Right cardiac atrium (tissue), 5 donors: ENCODE results near the gene AGPAT3. TPM values are rescaled to one million over a fixed set of nuclear protein-coding genes. Genes with fewer than 3 reads are reported as not detected.

Source experiments
- ATAC-seq, 2 donors: fragments of 200-7000 bp; cut with Tn5 transposase; one replicate each; pipeline versions ENCODE4 v1.8.0 to v1.9.1; 2020; ENCODE audit warnings: moderate library complexity in 2 of 2, mild to moderate bottlenecking in 1 of 2
- DNase-seq, 3 donors: peaks; one replicate each; pipeline ENCODE4 v3.0.0-alpha.2; 2020
- H3K27ac ChIP-seq: one replicate; pipeline ENCODE4 v1.5.1; 2013; ENCODE audit warnings: mild to moderate bottlenecking, low read length, control low read depth, moderate library complexity
- H3K27me3 ChIP-seq: one replicate; pipeline ENCODE4 v1.6.1; 2013; ENCODE audit not compliant: control insufficient read depth, insufficient read depth
- H3K4me1 ChIP-seq: one replicate; pipeline ENCODE4 v1.6.1; 2013; ENCODE audit warnings: low read length; ENCODE audit not compliant: control insufficient read depth, insufficient read depth
- H3K4me3 ChIP-seq: one replicate; pipeline ENCODE4 v1.5.1; 2013; ENCODE audit warnings: low read length, control low read depth
- H3K9me3 ChIP-seq: one replicate; pipeline ENCODE4 v1.6.1; 2013; ENCODE audit warnings: low read length; ENCODE audit not compliant: control insufficient read depth
- WGBS: extraction: QIAGEN DNeasy Blood & Tissue Kit; methylation state at CpG from one replicate; pipeline ENCODE4 v1.1.7; 2013; 5-methylcytosine and 5-hydroxymethylcytosine counted together
- intact Hi-C, 4 donors: fragments of 100-400 bp; cut with DNase I; formaldehyde crosslinking; loops; one replicate each; pipeline versions ENCODE4 v1.11.0 to v1.14.0; 2022 to 2023
- polyA plus RNA-seq: library from polyadenylated mRNA; stranded (reverse); fragments of 200-250 nt; gene quantifications from one replicate; pipeline ENCODE4 v1.2.3, GENCODE V29; 2013
- total RNA-seq, 4 donors: library from RNA; stranded (reverse); fragmentation: NEBNext Ultra II Directional; extraction: Animal tissue kit (Norgen Biotek cat#: 25700); gene quantifications; one replicate each; pipeline ENCODE4 v1.2.1, GENCODE V29; 2021
- donor health status: healthy with polysubstance abuse.
- donor health status: DM: no; HTN: yes; CAD: no.
- donor health status: DM: no; HTN: no; CAD: no.
- donor health status: DM: no; HTN: yes; CAD: no; lungs with severe emphysema.
- donor health status: DM: yes; HTN: yes; CAD: no.

Gene AGPAT3
- total and polyA plus RNA-seq, 5 donors = 32.0 to 71.1 (median 58.6) TPM

DNA sequence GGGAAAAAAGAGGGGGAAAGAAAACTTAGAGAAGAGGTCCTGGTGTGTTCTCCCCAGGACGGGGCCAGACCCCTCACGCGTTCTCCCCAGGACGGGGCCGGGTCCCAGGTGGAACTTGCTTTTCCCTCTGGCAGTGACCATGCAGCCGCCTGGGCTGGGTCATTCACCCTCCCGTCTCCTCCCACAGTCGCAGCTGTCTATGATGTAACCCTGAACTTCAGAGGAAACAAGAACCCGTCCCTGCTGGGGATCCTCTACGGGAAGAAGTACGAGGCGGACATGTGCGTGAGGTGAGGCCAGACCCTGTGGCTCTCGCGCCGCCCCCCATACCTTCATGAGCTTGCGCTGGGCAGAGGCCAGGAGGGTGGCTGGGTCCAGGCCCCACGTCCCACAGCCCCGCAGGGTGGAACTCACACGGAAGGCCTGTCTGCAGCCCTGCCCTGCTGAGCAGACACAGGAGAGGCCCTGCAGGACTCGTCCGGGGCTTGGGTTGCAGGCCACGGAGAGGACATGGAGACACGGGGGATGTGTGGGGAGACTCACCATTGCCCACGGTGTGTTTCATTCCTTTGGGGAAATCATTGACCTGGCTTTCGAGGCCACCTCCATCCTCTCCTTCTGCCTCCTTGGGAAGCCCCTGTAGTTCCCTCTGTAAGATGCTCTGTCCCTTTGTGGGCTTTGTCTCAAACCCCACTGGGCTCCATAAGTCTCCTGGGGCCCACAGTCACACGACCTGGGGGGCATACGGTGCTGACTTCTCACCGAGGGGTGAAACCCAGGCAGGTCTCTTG lies 106.4 kb downstream of the AGPAT3 start:
- H3K27me3 ChIP-seq = no peaks in the 10 kb centered on the region
- DNase-seq (peak in 1 of 3 donors; percentile 47), ATAC-seq (no peak)
- H3K9me3 ChIP-seq = no peaks in the 10 kb centered on the region
- WGBS = 82% methylated on average over 29 of the region's 29 CpGs
- H3K27ac ChIP-seq = no peak overlapping the region
- peaks cover 3% of the 10 kb centered on the region for H3K4me1 ChIP-seq
- intact Hi-C loops = no loop called here
- no peak overlapping the region for H3K4me3 ChIP-seq

DNA sequence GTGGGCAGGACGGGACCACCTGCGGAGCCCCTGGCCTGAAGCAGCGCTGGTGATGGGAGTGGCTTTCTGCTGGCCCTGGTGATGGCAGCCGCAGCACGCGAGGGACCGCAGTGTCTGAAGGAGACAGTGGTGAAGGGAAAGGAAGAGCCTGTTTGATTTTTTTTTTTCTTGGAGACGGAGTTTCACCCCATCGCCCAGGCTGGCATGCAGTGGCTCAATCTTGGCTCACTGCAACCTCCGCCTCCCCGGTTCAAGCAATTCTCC lies 106.9 kb downstream of the AGPAT3 start:
- intact Hi-C loops = no loop called here
- peak in 1 of 3 donors; percentile 30 for DNase-seq
- H3K27me3 ChIP-seq = no peaks in the 10 kb centered on the region
- H3K27ac ChIP-seq = no peak overlapping the region
- 96% methylated on average over 11 of the region's 11 CpGs for WGBS
- ATAC-seq = no peak
- peaks cover 3% of the 10 kb centered on the region for H3K4me1 ChIP-seq
- no peaks in the 10 kb centered on the region for H3K9me3 ChIP-seq
- H3K4me3 ChIP-seq = no peak overlapping the region

DNA sequence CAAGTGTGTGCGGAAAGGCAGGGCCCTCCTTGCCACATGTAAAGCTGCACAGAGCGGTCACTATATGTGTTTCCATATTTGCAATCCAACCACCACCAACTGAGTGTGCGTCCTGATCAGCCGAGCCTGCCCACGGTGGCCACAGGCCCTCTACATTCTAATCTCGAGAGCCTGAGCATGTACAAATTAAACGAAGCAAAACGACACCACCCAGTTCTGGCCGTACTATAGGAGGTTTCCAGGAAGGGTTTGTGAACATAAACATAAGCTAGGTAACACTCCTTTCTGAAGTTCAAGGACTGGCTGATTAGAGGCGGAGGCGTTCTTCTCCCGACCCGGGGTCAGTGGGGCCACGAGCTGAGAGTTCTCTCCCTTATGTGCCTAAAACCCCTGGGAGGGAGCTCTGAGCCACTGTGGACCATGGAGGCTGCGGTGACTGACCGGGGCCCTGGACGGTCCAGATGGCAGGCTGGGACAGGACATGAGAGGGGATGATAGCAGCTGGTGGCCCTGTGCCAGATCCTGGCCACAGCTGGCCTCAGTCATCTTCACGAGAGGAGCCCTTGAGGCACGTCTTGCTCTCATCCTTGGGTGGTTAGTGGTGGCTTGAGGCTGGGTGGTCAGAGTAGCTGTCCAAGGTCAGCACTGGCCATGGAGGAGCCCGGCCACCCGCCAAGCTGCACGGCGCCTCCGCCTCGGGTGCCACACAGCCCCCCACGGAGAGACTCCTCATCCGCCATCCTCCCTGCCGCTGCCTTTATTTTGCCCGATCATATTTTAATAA lies 108.0 kb downstream of the AGPAT3 start:
- Histone ChIP-seq H3K27ac (no peak overlapping the region), H3K9me3 (no peaks in the 10 kb centered on the region), H3K27me3 (no peaks in the 10 kb centered on the region), H3K4me1 (peaks cover 3% of the 10 kb centered on the region), H3K4me3 (no peak overlapping the region)
- intact Hi-C loops = no loop called here
- WGBS = 71% methylated on average over 29 of the region's 29 CpGs
- no peak for ATAC-seq
- peak in 2 of 3 donors; percentile 57 to 63 for DNase-seq

DNA sequence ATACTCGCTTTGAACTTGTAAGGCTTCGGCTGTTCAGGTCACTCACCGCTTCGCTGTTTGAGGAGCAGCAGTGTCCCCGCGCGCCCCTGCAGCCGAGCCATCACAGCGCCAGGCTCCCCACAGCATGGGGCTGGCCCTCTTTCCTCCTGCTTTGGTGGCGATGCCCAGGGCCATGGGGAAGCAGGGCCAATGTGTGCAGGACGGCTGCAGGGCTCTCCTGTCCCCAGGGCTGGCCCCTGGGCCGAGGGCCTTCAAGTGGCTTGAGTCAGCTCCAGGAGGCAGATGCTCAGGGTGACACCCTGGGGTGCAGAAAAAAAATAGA lies 108.6 kb downstream of the AGPAT3 start:
- Histone ChIP-seq H3K4me1 (peaks cover 3% of the 10 kb centered on the region), H3K27me3 (no peaks in the 10 kb centered on the region), H3K27ac (no peak overlapping the region), H3K9me3 (no peaks in the 10 kb centered on the region), H3K4me3 (no peak overlapping the region)
- intact Hi-C loops = no loop called here
- ATAC-seq (no peak), DNase-seq (peak in 2 of 3 donors; percentile 14 to 53)
- 92% methylated on average over 12 of the region's 12 CpGs for WGBS

DNA sequence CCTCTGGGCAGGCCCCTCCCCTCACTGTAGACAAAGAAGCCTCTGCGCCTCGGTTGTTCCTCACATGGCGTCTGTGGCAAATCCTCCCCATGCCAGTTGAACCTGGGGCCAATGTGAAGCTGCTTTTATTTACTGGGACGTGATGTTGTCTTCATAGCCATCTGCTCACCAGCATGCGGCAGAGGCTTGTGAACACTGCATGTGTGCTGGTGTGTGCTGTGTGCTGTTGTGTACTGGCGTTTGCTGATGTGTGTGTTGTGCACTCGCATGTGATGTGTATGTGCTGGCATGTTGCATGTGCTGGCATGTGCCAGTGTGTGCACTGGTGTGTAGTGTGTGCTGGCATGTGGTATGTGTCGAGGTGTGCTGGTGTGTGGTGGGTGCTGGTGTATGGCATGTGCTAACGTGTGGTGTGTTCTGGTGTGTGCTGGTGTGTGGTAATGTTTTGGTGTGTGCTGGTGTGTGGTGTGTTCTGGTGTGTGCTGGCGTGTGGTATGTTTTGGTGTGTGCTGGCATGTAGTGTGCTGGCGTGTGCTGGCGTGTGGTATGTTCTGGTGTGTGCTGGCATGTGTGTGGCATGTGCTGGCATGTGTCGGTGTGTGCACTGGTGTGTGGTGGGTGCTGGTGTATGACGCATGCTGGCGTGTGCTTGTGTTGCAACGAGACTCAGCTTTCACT lies 109.9 kb downstream of the AGPAT3 start:
- no peak overlapping the region for H3K27ac ChIP-seq
- peak in 1 of 3 donors; percentile 42 for DNase-seq
- ATAC-seq = peak; percentile 24 to 30
- 80% methylated on average over 16 of the region's 16 CpGs for WGBS
- intact Hi-C loops = loop anchor here in 1 of 4 donors (5.0 kb wide), 1 partner anchor 168 kb away; no protein-coding TSS in a partner anchor
- no peak overlapping the region for H3K4me3 ChIP-seq
- H3K9me3 ChIP-seq = no peaks in the 10 kb centered on the region
- H3K27me3 ChIP-seq = no peaks in the 10 kb centered on the region
- H3K4me1 ChIP-seq = peaks cover 3% of the 10 kb centered on the region

DNA sequence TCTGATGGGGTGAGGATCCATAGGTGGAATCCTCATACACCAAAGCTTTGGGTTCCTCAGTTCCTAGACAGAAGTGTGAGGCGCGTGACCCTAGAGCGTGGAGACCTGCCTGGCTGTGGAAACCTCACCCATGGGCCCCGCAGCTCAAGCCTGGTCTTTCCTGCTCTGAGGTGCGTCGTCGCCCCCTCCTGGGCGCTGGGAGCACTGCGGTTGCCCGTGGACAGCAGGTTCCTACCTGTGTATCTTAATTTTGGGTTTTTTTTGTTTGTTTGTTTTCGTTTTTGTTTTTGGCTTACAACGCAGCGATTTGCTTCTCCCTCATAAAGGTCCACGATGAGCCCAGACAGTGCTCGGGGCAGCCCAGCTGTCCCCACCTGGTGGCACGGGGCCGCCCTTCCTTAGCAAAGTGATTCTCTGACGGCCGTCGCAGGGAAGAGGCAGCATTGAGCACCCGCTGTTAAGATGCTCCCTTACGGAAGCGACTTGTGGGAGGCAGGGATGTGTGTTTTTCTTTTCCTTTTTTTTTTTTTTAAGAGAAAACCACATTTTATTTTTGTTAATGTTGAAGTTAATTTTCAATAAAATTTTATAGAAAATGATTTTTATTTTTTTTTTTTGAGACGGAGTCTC lies 110.6 kb downstream of the AGPAT3 start:
- intact Hi-C loops = loop anchor here in 1 of 4 donors (5.0 kb wide), 1 partner anchor 168 kb away; no protein-coding TSS in a partner anchor
- DNase-seq = peak; percentile 76 to 93 (median 92)
- Histone ChIP-seq H3K9me3 (no peaks in the 10 kb centered on the region), H3K27me3 (no peaks in the 10 kb centered on the region), H3K4me3 (no peak overlapping the region), H3K4me1 (peaks cover 3% of the 10 kb centered on the region), H3K27ac (no peak overlapping the region)
- WGBS = 26% methylated on average over 24 of the region's 24 CpGs
- peak; percentile 82 to 84 for ATAC-seq

DNA sequence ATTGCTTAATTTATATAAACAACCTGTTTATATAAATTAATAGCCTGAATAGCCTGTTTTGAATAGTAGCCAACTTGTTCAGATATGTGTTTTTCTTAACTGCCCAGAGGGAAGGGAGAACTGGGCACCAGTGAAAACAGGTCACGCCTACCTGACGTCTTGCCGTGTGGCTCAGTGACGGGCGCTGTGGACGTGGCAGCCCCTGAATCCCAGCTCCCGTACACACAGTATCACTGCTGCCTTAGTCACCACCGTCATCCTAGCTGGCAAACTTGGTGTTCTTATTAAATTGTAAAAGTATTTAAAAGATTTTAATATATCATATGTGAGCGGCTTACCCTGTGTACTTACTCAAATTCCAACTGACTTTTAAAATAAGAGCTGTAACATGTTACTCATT lies 111.6 kb downstream of the AGPAT3 start:
- Histone ChIP-seq H3K4me1 (peaks cover 3% of the 10 kb centered on the region), H3K4me3 (no peak overlapping the region), H3K27ac (no peak overlapping the region), H3K27me3 (no peaks in the 10 kb centered on the region), H3K9me3 (no peaks in the 10 kb centered on the region)
- DNase-seq (no peak), ATAC-seq (no peak)
- WGBS = 93% methylated on average over 9 of the region's 9 CpGs
- intact Hi-C loops = loop anchor here in 1 of 4 donors (5.0 kb wide), 1 partner anchor 169 kb away; no protein-coding TSS in a partner anchor

DNA sequence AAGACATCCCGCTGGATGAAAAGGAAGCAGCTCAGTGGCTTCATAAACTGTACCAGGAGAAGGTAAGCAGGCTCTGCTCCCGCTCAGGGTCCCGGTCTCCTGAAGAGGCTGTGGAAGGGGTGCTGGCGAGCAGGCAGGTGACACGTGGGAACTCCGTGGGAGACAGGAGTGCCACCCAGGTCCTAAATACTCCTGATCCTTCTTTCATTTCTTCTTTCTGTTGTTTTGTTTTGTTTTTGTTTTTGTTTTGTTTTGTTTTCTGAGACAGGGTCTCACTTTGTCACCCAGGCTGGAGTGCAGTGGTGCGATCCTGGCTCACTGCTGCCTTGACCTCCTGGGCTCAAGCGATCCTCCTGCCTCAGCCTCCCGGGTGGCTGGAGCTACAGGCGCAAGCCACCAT lies 113.0 kb downstream of the AGPAT3 start:
- WGBS = 97% methylated on average over 10 of the region's 10 CpGs
- DNase-seq (peak in 2 of 3 donors; percentile 14 to 39), ATAC-seq (no peak)
- no peaks in the 10 kb centered on the region for H3K27me3 ChIP-seq
- H3K4me1 ChIP-seq = peaks cover 3% of the 10 kb centered on the region
- no peak overlapping the region for H3K27ac ChIP-seq
- H3K4me3 ChIP-seq = no peak overlapping the region
- H3K9me3 ChIP-seq = no peaks in the 10 kb centered on the region
- intact Hi-C loops = loop anchor here in 1 of 4 donors (5.0 kb wide), 1 partner anchor 171 kb away; no protein-coding TSS in a partner anchor

DNA sequence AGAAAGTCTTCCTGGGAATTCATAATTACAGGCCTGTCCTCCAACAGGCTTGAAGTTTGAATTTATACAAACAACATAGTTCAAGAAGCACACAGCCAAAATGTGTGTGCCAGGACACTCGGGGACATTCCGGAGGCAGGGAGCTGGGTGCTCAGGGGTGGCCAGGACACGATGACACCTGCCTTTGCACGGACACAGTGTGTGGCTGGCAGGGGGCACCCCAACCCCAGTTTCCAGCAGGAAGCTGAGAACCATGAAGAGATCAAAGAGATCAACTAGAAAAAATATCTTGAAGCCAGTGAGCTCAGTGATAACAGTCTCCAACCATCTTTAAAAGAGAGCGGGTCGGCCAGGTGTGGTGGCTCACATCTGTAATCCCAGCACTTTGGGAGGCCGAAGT lies 114.6 kb downstream of the AGPAT3 start:
- H3K27me3 ChIP-seq = no peaks in the 10 kb centered on the region
- ATAC-seq (no peak), DNase-seq (peak in 2 of 3 donors; percentile 28 to 50)
- WGBS = 80% methylated on average over 7 of the region's 7 CpGs
- H3K9me3 ChIP-seq = no peaks in the 10 kb centered on the region
- H3K27ac ChIP-seq = no peak overlapping the region
- peaks cover 3% of the 10 kb centered on the region for H3K4me1 ChIP-seq
- H3K4me3 ChIP-seq = no peak overlapping the region
- intact Hi-C loops = loop anchor here in 2 of 4 donors (5.0 to 10.0 kb wide), 2 partner anchors 65 to 172 kb away; no protein-coding TSS in a partner anchor

DNA sequence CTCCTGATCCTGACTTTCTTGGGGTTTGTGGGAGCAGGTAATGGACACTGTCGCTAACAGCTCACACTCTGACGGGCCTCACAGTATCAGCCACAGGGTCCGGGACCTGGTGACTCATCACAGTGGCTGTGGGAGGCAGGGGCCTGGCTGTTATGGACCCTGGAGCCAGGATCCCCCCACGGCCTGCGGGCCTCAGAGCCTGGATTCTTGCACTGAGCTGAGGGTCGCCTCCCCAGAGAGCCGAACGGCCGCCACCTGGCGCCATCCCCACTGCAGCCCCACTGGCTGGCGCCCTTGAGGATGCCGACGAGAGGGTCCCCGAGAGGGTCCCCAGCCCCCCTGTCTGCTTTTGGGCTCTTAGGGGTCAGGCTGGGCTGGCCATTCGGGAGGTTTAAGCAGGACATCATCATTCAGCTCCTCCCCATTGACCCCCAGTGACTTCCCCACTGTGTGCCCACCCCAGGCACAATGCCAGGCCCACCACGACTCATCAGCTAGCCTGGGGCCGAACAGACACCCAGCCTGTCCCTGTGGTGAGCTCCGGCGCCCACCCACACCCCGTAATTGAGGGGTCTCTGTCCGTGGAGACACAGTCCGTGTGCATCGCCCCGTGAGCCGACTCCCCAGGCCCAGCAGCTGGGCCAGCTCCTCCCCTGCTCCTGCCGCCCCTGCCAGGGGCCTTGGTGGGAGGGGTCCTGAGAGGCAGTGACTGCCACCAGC lies 116.3 kb downstream of the AGPAT3 start:
- no peak overlapping the region for H3K4me3 ChIP-seq
- no peaks in the 10 kb centered on the region for H3K4me1 ChIP-seq
- ATAC-seq (no peak), DNase-seq (peak in 1 of 3 donors; percentile 48)
- H3K27me3 ChIP-seq = no peaks in the 10 kb centered on the region
- 81% methylated on average over 26 of the region's 26 CpGs for WGBS
- intact Hi-C loops = loop anchor here in 1 of 4 donors (10.0 kb wide), 1 partner anchor 63 kb away; no protein-coding TSS in a partner anchor
- no peak overlapping the region for H3K27ac ChIP-seq
- no peaks in the 10 kb centered on the region for H3K9me3 ChIP-seq
